ENCODE data around the gene SUPT5H. TPM values are rescaled to one million over a fixed set of nuclear protein-coding genes. Genes with fewer than 3 reads are reported as not detected.

Gene SUPT5H
- total and polyA plus RNA-seq, 2 of the 13 experiments (the other 11 are each of a cell fraction or from before 2014, with no cell fraction given), result 48.2 to 51.7 TPM

GRCh38 chr19:39397360-39398296 is 47.8 kb upstream of the SUPT5H start (continued):
- TF ChIP-seq SNAI1 (CRISPR knock-in tag; IDR thresholded peaks at IDR 0.05; ENCODE audit: borderline replicate concordance) (no peak), SALL2 (CRISPR knock-in tag; IDR thresholded peaks at IDR 0.05) (peak; percentile 49; the same call in 1 of the 2 replicates), MEF2D (CRISPR knock-in tag; IDR thresholded peaks at IDR 0.05) (peak; percentile 84), HDAC1 (CRISPR knock-in tag; IDR thresholded peaks at IDR 0.05) (peak; percentile 61; the same call in 1 of the 2 replicates), SP1 (IDR thresholded peaks at IDR 0.05) (no peak), SP1 (CRISPR knock-in tag; IDR thresholded peaks at IDR 0.05) (peak; percentile 53; the same call in 1 of the 2 replicates), ZNF780A (CRISPR knock-in tag; IDR thresholded peaks at IDR 0.05) (0 out of 2 replicates have a peak, but pooled peaks have one; percentile 54), NFIB (CRISPR knock-in tag; IDR thresholded peaks at IDR 0.05; ENCODE audit: borderline replicate concordance) (no peak), RAD21 (CRISPR knock-in tag; IDR thresholded peaks at IDR 0.05) (peak; percentile 100), MEIS2 (CRISPR knock-in tag; IDR thresholded peaks at IDR 0.05) (peak; percentile 49; the same call in 1 of the 2 replicates), HOXD1 (CRISPR knock-in tag; IDR thresholded peaks at IDR 0.05) (0 out of 2 replicates have a peak, but pooled peaks have one; percentile 45), CBX1 (IDR thresholded peaks at IDR 0.05; ENCODE audit: low read depth) (peak; percentile 81), RFX5 (IDR thresholded peaks at IDR 0.05; ENCODE audit: low read depth, low read length) (peak; percentile 31; the same call in 1 of the 2 replicates), CREM (IDR thresholded peaks at IDR 0.05) (peak; percentile 62; the same call in 1 of the 2 replicates), CREM (CRISPR knock-in tag; IDR thresholded peaks at IDR 0.05) (no peak), ZNF326 (CRISPR knock-in tag; IDR thresholded peaks at IDR 0.05; ENCODE audit: borderline replicate concordance) (no peak), GLMP (CRISPR knock-in tag; IDR thresholded peaks at IDR 0.05; ENCODE audit: borderline replicate concordance) (no peak), NFKB2 (CRISPR knock-in tag; IDR thresholded peaks at IDR 0.05; ENCODE audit: borderline replicate concordance) (no peak; the same call in 1 of the 2 replicates), ZMAT3 (CRISPR knock-in tag; conservative IDR thresholded peaks at IDR 0.05) (0 out of 2 replicates have a peak, but pooled peaks have one; percentile 61), KAT2B (IDR thresholded peaks at IDR 0.05; ENCODE audit: borderline replicate concordance, low read depth, low read length) (no peak), DBP (CRISPR knock-in tag; IDR thresholded peaks at IDR 0.05; ENCODE audit: not compliant biosample characterization) (no peak)
- TF ChIP-seq, protein P1, sequence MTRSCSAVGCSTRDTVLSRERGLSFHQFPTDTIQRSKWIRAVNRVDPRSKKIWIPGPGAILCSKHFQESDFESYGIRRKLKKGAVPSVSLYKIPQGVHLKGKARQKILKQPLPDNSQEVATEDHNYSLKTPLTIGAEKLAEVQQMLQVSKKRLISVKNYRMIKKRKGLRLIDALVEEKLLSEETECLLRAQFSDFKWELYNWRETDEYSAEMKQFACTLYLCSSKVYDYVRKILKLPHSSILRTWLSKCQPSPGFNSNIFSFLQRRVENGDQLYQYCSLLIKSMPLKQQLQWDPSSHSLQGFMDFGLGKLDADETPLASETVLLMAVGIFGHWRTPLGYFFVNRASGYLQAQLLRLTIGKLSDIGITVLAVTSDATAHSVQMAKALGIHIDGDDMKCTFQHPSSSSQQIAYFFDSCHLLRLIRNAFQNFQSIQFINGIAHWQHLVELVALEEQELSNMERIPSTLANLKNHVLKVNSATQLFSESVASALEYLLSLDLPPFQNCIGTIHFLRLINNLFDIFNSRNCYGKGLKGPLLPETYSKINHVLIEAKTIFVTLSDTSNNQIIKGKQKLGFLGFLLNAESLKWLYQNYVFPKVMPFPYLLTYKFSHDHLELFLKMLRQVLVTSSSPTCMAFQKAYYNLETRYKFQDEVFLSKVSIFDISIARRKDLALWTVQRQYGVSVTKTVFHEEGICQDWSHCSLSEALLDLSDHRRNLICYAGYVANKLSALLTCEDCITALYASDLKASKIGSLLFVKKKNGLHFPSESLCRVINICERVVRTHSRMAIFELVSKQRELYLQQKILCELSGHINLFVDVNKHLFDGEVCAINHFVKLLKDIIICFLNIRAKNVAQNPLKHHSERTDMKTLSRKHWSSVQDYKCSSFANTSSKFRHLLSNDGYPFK (CRISPR knock-in tag; IDR thresholded peaks at IDR 0.05; ENCODE audit: borderline replicate concordance), result peak; percentile 19; the same call in 1 of the 2 replicates
